SK-N-MC (cell line): ENCODE data around the gene DNAH10.

Source experiments
- DNase-seq: peaks from one replicate; pipeline ENCODE4 v3.0.0-alpha.2; 2011; ENCODE audit warnings: low read depth, low spot score
- H3K27ac ChIP-seq: fragments of 200-600 bp; sonication (generic); 2 replicates; pipeline ENCODE4 v1.5.1; 2016; ENCODE audit warnings: mixed run types
- H3K36me3 ChIP-seq: fragments of 200-600 bp; sonication (generic); 2 replicates; pipeline ENCODE4 v1.6.1; 2017; ENCODE audit warnings: antibody characterized with exemption, low read length, mixed read lengths; ENCODE audit not compliant: insufficient read depth
- H3K4me3 ChIP-seq: fragments of 200-600 bp; sonication (generic); 2 replicates; pipeline ENCODE4 v1.5.1; 2016
- H3K9ac ChIP-seq: fragments of 200-600 bp; sonication (generic); 2 replicates; pipeline ENCODE4 v1.8.0; 2017; ENCODE audit warnings: mixed run types, mixed read lengths; ENCODE audit not compliant: insufficient read length
- H3K9me3 ChIP-seq: fragments of 200-600 bp; sonication (generic); 2 replicates; pipeline ENCODE4 v1.6.1; 2017; ENCODE audit warnings: low read depth, mild to moderate bottlenecking, antibody characterized with exemption, low read length, moderate library complexity, mixed read lengths
- EZH2 ChIP-seq: fragments of 200-600 bp; sonication (generic); IDR thresholded peaks from one replicate; pipeline ENCODE4 v1.6.1; 2017; ENCODE audit warnings: antibody characterized with exemption
- FOXP2 ChIP-seq: optimal IDR thresholded peaks from 2 replicates; pipeline ENCODE3; 2011; ENCODE audit warnings: mild to moderate bottlenecking, moderate library complexity; ENCODE audit not compliant: insufficient read depth; ENCODE audit errors: extremely low read length, control extremely low read depth
- POLR2AphosphoS5 ChIP-seq: IDR thresholded peaks from 2 replicates; pipeline ENCODE4 v1.6.1; 2012; ENCODE audit warnings: mild to moderate bottlenecking, low read depth, low read length, borderline replicate concordance

Gene DNAH10

DNA sequence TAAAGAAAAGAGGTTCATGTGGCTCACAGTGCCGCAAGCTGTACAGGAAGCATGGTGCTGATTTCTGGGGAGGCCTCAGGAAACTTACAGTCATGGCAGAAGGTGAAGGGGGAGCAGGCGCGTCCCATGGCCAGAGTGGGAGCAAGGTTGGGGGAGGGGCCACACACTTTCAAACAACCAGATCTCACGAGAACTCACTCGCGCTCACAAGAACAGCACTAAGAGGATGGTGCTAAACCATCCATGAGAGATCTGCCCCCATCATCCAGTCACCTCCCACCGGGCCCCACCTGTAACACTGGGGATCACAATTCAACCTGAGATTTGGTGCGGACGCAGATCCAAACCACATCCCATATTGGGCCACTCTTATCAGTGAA, 130.1 kb downstream of the DNAH10 start:
- DNase-seq = no peak
- TF ChIP-seq FOXP2 (no peak), EZH2 (no peak), POLR2AphosphoS5 (no peak)
- H3K9me3 ChIP-seq = no peaks in the 10 kb centered on the region
- no peak overlapping the region for H3K9ac ChIP-seq
- H3K36me3 ChIP-seq = no peaks in the 10 kb centered on the region
- no peak overlapping the region for H3K4me3 ChIP-seq
- no peak overlapping the region for H3K27ac ChIP-seq

DNA sequence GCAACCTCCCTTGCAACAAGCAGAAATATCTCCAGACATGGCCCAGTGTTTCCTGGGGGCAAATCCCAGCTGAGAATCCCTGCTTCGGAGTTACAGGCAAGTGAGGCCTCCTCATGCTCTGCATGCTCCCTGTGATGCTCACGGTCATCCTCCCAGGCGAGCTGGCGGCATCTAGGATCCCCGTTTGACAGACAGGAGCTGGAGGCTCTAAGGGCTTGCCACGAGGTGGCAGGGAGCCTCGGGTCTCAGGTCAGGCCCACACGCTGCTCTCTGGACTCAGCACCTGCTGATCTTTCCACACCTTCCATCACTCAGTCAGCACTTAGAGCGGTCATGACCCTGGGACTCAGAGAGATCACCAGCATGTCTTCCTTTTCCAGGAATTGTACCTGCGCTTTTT, 130.8 kb downstream of the DNAH10 start:
- Histone ChIP-seq H3K4me3 (no peak overlapping the region), H3K9ac (no peak overlapping the region), H3K36me3 (no peaks in the 10 kb centered on the region), H3K9me3 (no peaks in the 10 kb centered on the region), H3K27ac (no peak overlapping the region)
- DNase-seq = no peak
- TF ChIP-seq EZH2 = no peak
- no peak for TF ChIP-seq FOXP2
- no peak for TF ChIP-seq POLR2AphosphoS5

DNA sequence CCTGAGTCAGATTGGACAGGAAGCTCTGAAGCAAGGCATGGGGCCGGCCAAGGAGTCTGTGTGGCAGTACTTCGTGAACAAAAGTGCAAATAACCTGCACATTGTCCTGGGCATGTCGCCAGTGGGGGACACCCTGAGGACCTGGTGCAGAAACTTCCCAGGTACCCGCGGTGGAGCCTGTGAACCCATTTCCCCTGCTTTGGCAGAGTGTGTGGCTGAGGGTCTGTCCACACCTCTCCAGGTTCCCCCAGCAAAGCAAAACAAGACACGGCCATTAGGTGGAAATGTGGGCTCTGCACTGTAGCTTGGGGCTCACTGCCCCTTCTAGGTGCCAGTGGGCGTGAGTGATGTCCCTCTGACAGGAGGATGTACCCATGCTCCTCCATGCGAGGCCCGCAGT, 131.2 kb downstream of the DNAH10 start:
- Histone ChIP-seq H3K9me3 (no peaks in the 10 kb centered on the region), H3K9ac (no peak overlapping the region), H3K4me3 (no peak overlapping the region), H3K36me3 (no peaks in the 10 kb centered on the region), H3K27ac (no peak overlapping the region)
- DNase-seq = no peak
- TF ChIP-seq FOXP2 = no peak
- TF ChIP-seq POLR2AphosphoS5 = no peak
- no peak for TF ChIP-seq EZH2

DNA sequence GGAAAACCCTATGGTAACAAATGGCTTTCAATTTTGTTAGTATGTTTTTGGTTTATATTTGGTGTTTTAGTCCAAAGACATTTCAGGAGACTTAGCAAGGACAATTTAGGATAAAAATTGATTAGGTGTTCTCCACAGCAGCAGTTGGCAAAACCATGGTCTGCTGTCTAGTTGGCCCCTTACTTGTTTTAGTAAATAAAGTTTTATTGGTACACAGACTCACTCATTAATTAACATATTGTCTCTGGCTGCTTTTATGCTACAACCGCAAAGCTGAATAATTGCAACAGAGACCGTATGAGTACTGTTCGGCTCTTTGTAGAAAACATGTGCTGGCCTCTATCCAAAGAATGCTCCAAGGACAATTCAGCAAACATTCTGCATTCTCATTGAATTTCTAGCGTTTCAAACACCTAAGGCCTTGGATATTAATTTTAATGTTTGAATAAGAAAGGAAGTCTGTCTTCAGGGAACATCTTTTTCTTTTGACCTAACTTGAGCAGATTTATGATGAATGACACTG, 132.8 kb downstream of the DNAH10 start:
- DNase-seq = no peak
- Histone ChIP-seq H3K9ac (no peak overlapping the region), H3K4me3 (peak overlapping the region; percentile 10; the same call in 1 of the 2 replicates), H3K27ac (peak overlapping the region; percentile 62), H3K9me3 (no peaks in the 10 kb centered on the region), H3K36me3 (no peaks in the 10 kb centered on the region)
- TF ChIP-seq FOXP2 = no peak
- no peak for TF ChIP-seq EZH2

DNA sequence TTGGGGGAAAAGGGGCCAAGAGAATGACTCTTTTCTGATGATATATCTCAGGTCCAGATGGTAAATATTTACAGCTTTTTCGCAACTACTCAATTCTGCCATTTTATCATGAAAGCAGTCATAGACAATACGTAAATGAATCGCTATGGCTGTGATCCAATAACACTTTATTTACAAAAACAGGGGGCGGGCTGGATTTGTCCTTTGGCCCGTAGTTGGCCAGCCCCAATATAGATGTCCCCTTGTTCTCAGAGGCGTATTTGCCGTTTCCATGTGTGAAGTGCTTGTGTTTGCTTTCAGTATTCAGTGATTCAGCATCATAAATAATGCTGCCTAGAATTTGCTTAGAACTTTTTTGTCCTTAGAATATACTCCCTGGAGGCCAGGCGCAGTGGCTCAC, 133.3 kb downstream of the DNAH10 start:
- Histone ChIP-seq H3K27ac (peak overlapping the region; percentile 62), H3K4me3 (0 out of 2 replicates have a peak overlapping the region, but pooled peaks have one; percentile 10), H3K9ac (no peak overlapping the region), H3K36me3 (no peaks in the 10 kb centered on the region), H3K9me3 (no peaks in the 10 kb centered on the region)
- TF ChIP-seq EZH2 (no peak), POLR2AphosphoS5 (no peak), FOXP2 (no peak)
- DNase-seq = no peak

DNA sequence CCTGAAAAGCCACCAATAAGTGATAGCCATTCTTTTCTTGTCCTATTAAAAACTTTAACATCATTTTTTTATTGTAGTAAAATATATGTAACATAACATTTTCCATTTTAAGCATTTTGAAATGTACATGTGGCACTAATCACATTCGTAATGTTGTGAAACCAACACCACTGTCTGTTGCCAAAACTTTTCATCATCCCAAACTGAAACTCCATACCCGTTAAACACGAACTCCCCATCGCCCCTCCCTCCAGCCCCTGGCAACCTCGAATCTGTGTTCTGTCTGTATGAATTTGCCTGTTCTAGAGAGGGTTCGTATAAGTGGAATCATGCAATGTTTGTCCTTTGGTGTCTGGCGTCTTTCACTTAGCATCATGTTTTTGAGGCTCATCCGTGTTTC, 134.7 kb downstream of the DNAH10 start:
- H3K4me3 ChIP-seq = peak overlapping the region; percentile 4; the same call in 1 of the 2 replicates
- H3K9ac ChIP-seq = peak overlapping the region; percentile 60
- peak overlapping the region; percentile 95 for H3K27ac ChIP-seq
- DNase-seq = no peak
- H3K36me3 ChIP-seq = no peaks in the 10 kb centered on the region
- TF ChIP-seq FOXP2 (no peak), POLR2AphosphoS5 (no peak)
- no peaks in the 10 kb centered on the region for H3K9me3 ChIP-seq

DNA sequence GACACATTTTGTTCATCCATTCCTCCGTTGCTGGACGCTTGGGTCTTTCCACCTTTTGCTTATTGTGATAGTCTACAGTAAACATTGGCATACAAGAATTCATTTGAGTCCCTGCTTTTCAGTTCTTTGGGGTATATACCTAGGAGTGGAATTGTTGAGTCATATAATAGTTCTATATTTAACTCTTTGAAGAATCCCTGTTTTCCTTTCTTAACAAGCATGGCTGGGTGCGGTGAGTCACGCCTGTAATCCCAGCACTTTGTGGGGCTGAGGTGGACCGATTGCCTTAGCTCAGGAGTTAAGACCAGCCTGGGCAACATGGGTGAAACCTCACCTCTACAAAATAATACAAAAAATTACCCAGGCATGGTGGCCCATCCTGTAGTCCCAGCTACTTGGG, 135.1 kb downstream of the DNAH10 start:
- Histone ChIP-seq H3K27ac (peak overlapping the region; percentile 95), H3K36me3 (no peaks in the 10 kb centered on the region), H3K4me3 (no peak overlapping the region), H3K9ac (peak overlapping the region; percentile 24), H3K9me3 (no peaks in the 10 kb centered on the region)
- no peak for DNase-seq
- TF ChIP-seq POLR2AphosphoS5 (no peak), EZH2 (no peak), FOXP2 (no peak)

DNA sequence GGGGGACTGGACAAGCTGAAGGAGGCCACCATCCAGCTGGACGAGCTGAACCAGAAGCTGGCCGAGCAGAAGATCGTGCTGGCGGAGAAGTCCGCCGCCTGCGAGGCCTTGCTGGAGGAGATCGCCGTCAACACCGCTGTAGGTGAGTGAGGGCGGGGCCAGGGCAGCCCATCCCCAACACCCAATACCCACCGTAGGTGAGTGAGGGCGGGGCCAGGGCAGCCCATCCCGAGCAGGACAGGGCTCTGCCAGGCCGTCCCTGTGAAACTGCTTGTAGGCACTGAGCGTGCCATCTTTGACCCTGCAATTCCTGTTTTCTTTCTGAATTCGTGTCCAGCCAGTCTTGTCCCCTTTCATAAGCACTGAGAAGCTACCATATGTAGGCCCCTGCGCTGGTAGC, 136.6 kb downstream of the DNAH10 start:
- Histone ChIP-seq H3K36me3 (no peaks in the 10 kb centered on the region), H3K4me3 (no peak overlapping the region), H3K9ac (no peak overlapping the region), H3K27ac (no peak overlapping the region), H3K9me3 (no peaks in the 10 kb centered on the region)
- no peak for TF ChIP-seq POLR2AphosphoS5
- no peak for TF ChIP-seq FOXP2
- no peak for TF ChIP-seq EZH2
- DNase-seq = no peak

DNA sequence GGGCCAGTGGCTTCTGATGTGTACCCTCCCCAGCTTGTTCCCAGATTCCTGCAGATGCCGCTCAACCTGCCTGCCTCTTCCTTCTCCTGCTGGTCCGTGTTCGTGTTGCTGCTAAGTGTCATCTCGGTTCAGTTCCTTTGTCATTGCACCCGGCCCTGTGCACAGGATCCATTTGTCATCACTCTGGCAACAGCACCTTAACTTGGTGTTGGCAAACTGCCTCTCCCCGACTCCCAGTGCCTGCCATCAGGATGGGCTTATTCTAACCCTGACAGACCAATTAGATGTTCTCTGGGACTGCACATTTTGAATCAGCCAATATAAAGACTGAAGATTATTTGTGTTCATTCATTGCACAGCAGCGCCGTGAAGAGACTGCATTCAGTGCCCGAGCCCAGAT, 137.3 kb downstream of the DNAH10 start:
- DNase-seq = no peak
- no peak overlapping the region for H3K27ac ChIP-seq
- H3K36me3 ChIP-seq = no peaks in the 10 kb centered on the region
- TF ChIP-seq EZH2 (no peak), FOXP2 (no peak), POLR2AphosphoS5 (no peak)
- no peaks in the 10 kb centered on the region for H3K9me3 ChIP-seq
- H3K4me3 ChIP-seq = no peak overlapping the region
- no peak overlapping the region for H3K9ac ChIP-seq
